ENCODE results near the gene CEP164. TPM values are rescaled to one million over a fixed set of nuclear protein-coding genes. Genes with fewer than 3 reads are reported as not detected.

The CEP164 gene
- total RNA-seq, 1 donor from 2014 or later, result 15.1 TPM

DNA sequence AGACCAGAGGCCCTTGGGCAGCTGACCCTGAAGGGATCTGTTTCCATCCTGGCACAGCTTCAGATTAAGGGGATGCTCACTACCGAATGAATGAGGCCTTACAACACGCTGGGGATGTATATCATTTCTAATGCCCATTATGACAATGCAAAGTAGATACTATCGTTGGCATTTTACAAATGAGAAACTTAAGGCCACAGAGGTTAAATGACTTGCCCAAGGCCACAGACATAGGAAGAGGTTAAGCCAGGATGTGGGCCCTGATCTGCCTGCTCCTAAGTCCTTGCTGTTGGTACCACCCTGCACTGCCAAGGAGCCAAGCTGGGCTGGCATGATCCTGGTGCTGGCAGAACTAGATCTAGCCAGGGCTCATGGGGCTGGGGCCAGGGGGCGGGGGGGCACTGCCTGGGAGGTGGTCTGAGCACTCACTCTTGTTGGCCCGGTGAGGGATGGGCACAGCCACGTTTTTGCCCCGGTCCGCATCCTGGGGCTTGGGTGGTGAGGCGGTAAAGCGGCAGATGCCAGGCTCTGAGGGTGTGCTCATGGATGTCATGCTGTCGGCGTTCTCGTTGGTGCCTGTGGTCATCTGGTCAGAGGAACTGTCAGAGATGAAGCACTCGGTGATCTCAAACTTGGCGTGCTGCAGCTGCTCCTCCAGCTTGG, 102.8 kb downstream of the CEP164 start:
- intact Hi-C loops (cut with DNase I), result no loop called here
- Histone ChIP-seq H3K36me3 (no peaks in the 10 kb centered on the region), H3K9me3 (no peaks in the 10 kb centered on the region), H3K27ac (no peak overlapping the region), H3K27me3 (no peaks in the 10 kb centered on the region), H3K4me1 (no peaks in the 10 kb centered on the region), H3K4me3 (no peak overlapping the region)
- no peak for DNase-seq (ENCODE audit: low spot score in 2 of 2)
- TF ChIP-seq, protein P1, sequence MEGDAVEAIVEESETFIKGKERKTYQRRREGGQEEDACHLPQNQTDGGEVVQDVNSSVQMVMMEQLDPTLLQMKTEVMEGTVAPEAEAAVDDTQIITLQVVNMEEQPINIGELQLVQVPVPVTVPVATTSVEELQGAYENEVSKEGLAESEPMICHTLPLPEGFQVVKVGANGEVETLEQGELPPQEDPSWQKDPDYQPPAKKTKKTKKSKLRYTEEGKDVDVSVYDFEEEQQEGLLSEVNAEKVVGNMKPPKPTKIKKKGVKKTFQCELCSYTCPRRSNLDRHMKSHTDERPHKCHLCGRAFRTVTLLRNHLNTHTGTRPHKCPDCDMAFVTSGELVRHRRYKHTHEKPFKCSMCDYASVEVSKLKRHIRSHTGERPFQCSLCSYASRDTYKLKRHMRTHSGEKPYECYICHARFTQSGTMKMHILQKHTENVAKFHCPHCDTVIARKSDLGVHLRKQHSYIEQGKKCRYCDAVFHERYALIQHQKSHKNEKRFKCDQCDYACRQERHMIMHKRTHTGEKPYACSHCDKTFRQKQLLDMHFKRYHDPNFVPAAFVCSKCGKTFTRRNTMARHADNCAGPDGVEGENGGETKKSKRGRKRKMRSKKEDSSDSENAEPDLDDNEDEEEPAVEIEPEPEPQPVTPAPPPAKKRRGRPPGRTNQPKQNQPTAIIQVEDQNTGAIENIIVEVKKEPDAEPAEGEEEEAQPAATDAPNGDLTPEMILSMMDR (IDR thresholded peaks at IDR 0.05), result no peak

DNA sequence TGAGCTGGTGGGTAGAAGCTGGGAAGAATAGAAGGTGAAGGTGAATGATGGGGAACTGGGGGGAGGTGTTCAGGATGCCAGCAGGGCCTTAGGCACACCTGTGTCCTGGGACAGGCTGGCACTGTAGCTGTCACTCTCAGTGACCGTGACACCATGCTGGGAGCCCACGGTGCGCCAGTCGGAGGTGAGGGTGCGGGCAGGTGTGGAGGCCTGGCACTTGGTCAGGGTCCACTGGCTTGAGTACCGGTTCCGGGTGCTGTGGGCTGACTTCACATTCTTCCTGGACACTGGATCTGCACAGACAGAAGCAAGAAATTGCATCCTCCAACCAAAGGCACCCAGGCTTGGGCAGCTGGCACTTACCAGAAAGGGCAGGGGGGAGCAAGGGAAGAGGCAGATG, 103.8 kb downstream of the CEP164 start:
- intact Hi-C loops (cut with DNase I), result no loop called here
- DNase-seq (ENCODE audit: low spot score in 2 of 2), result no peak
- Histone ChIP-seq H3K4me3 (no peak overlapping the region), H3K36me3 (no peaks in the 10 kb centered on the region), H3K9me3 (no peaks in the 10 kb centered on the region), H3K27ac (no peak overlapping the region), H3K4me1 (no peaks in the 10 kb centered on the region), H3K27me3 (no peaks in the 10 kb centered on the region)
- TF ChIP-seq, protein P1 (IDR thresholded peaks at IDR 0.05), result no peak

GRCh38 chr11:117433717-117434116, 106.1 kb downstream of the CEP164 start:
- no peak for DNase-seq (ENCODE audit: low spot score in 2 of 2)
- Histone ChIP-seq H3K4me3 (no peak overlapping the region), H3K4me1 (no peaks in the 10 kb centered on the region), H3K27ac (no peak overlapping the region), H3K9me3 (no peaks in the 10 kb centered on the region), H3K27me3 (no peaks in the 10 kb centered on the region), H3K36me3 (no peaks in the 10 kb centered on the region)
- TF ChIP-seq, protein P1 (IDR thresholded peaks at IDR 0.05), result no peak
- intact Hi-C loops (cut with DNase I), result no loop called here

DNA sequence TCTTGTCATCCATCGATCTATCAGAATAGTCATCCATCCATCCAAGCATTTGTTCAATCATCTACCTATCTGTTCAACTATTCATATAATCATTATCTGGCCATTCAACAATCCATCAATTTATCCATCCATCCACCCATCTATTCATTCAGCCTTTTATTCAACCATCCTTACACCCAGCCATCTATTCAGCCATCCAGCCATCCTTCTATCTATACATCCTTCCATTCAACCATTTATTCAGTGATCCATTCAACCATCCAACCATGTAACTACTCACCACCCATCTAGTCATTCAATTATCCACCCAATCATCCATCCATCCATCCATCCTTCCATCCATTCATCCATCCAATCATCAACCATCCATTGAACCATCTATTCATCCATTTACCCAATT, 106.8 kb downstream of the CEP164 start:
- Histone ChIP-seq H3K9me3 (no peaks in the 10 kb centered on the region), H3K4me1 (no peaks in the 10 kb centered on the region), H3K27ac (no peak overlapping the region), H3K36me3 (no peaks in the 10 kb centered on the region), H3K4me3 (no peak overlapping the region), H3K27me3 (no peaks in the 10 kb centered on the region)
- TF ChIP-seq, protein P1 (IDR thresholded peaks at IDR 0.05), result no peak
- intact Hi-C loops (cut with DNase I), result no loop called here
- no peak for DNase-seq (ENCODE audit: low spot score in 2 of 2)

DNA sequence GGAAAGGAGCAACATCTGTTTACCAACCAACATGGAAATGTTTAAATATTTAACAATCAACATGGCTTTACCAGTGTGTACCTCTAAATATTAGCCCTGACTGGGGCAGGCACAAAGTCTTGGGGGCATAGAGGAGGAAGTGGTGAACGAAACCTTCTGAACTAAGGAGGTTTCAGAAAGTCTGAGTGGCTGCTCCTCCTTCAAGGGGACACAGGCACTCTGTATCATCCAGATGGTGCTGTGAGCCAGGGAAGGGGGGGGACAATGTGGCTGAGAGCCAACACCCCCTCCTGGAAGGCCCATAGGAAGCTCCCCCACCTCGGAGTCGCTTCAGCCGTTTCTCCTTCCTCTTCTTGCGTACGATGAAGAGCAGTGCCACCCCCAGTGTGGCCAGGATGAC, 107.7 kb downstream of the CEP164 start:
- TF ChIP-seq, protein P1 (IDR thresholded peaks at IDR 0.05), result no peak
- Histone ChIP-seq H3K9me3 (no peaks in the 10 kb centered on the region), H3K27ac (no peak overlapping the region), H3K36me3 (no peaks in the 10 kb centered on the region), H3K27me3 (no peaks in the 10 kb centered on the region), H3K4me3 (no peak overlapping the region), H3K4me1 (no peaks in the 10 kb centered on the region)
- intact Hi-C loops (cut with DNase I), result no loop called here
- no peak for DNase-seq (ENCODE audit: low spot score in 2 of 2)
